ENCODE measurements around the gene MANBA.

MANBA gene

GRCh38 chr4:102760645-102761295 lies at the start of gene MANBA:
MANBA (minus strand) TSS chr4:102760968; CDS start chr4:102760894, 74 bp downstream.
- peak; percentile 47 to 68 for DNase-seq (ENCODE audit: low read depth in 2 of 2)

GRCh38 chr4:102809691-102810090 lies 48.9 kb upstream of the MANBA start:
- no peak for DNase-seq (ENCODE audit: low read depth in 2 of 2)

GRCh38 chr4:102809190-102809589 lies 48.4 kb upstream of the MANBA start:
- no peak for DNase-seq (ENCODE audit: low read depth in 2 of 2)

- no peak for DNase-seq (ENCODE audit: low read depth in 2 of 2)
Observed at GRCh38 chr4:102808009-102808408, 47.2 kb upstream of the MANBA start.

- DNase-seq (ENCODE audit: low read depth in 2 of 2): no peak
Observed at GRCh38 chr4:102807345-102807744, 46.6 kb upstream of the MANBA start.

GRCh38 chr4:102799816-102800215 lies 39.0 kb upstream of the MANBA start:
- DNase-seq (ENCODE audit: low read depth in 2 of 2): no peak

- DNase-seq (ENCODE audit: low read depth in 2 of 2): no peak
Observed at GRCh38 chr4:102794999-102795398, 34.2 kb upstream of the MANBA start.

- DNase-seq (ENCODE audit: low read depth in 2 of 2): no peak
Observed at GRCh38 chr4:102792361-102792936, 31.7 kb upstream of the MANBA start.

- no peak for DNase-seq (ENCODE audit: low read depth in 2 of 2)
Observed at GRCh38 chr4:102791318-102791835, 30.6 kb upstream of the MANBA start.

- no peak for DNase-seq (ENCODE audit: low read depth in 2 of 2)
Observed at GRCh38 chr4:102789317-102789717, 28.5 kb upstream of the MANBA start.

GRCh38 chr4:102787944-102788343 lies 27.2 kb upstream of the MANBA start:
- DNase-seq (ENCODE audit: low read depth in 2 of 2): no peak

- DNase-seq (ENCODE audit: low read depth in 2 of 2): no peak
Observed at GRCh38 chr4:102787096-102787881, 26.5 kb upstream of the MANBA start.

GRCh38 chr4:102786279-102786678 lies 25.5 kb upstream of the MANBA start:
- DNase-seq (ENCODE audit: low read depth in 2 of 2): no peak

- no peak for DNase-seq (ENCODE audit: low read depth in 2 of 2)
Observed at GRCh38 chr4:102783006-102783405, 22.2 kb upstream of the MANBA start.

- no peak for DNase-seq (ENCODE audit: low read depth in 2 of 2)
Observed at GRCh38 chr4:102781570-102781969, 20.8 kb upstream of the MANBA start.

GRCh38 chr4:102780476-102781144 lies 19.8 kb upstream of the MANBA start:
- DNase-seq (ENCODE audit: low read depth in 2 of 2): no peak

GRCh38 chr4:102779204-102779603 lies 18.4 kb upstream of the MANBA start:
- DNase-seq (ENCODE audit: low read depth in 2 of 2): no peak

GRCh38 chr4:102778720-102779119 lies 18.0 kb upstream of the MANBA start:
- DNase-seq (ENCODE audit: low read depth in 2 of 2): no peak

GRCh38 chr4:102775805-102776204 lies 15.0 kb upstream of the MANBA start:
- DNase-seq (ENCODE audit: low read depth in 2 of 2): no peak

- no peak for DNase-seq (ENCODE audit: low read depth in 2 of 2)
Observed at GRCh38 chr4:102774254-102774653, 13.5 kb upstream of the MANBA start.

- no peak for DNase-seq (ENCODE audit: low read depth in 2 of 2)
Observed at GRCh38 chr4:102772738-102773340, 12.1 kb upstream of the MANBA start.

- DNase-seq (ENCODE audit: low read depth in 2 of 2): no peak
Observed at GRCh38 chr4:102764901-102765300, 4.1 kb upstream of the MANBA start.

Data from stimulated activated CD4-positive, alpha-beta T cell treated with anti-CD3 and anti-CD28 coated beads, Interleukin-1b, Interleukin-23, amount 100 ng/mL, for 1 hour (primary cell).